NCI-H1105 (cell line): Measurements from ENCODE around the gene FPR2.
"Not testable (repeated sequence)": the region's sequence is repeated elsewhere in the genome, so short reads cannot be mapped to it uniquely, and the experiment has no call there.

Source experiments
- DNase-seq: peaks from one replicate; lab custom pipeline; 2025; lab: John Stamatoyannopoulos, UW

FPR2 gene, protein sequence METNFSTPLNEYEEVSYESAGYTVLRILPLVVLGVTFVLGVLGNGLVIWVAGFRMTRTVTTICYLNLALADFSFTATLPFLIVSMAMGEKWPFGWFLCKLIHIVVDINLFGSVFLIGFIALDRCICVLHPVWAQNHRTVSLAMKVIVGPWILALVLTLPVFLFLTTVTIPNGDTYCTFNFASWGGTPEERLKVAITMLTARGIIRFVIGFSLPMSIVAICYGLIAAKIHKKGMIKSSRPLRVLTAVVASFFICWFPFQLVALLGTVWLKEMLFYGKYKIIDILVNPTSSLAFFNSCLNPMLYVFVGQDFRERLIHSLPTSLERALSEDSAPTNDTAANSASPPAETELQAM

DNA sequence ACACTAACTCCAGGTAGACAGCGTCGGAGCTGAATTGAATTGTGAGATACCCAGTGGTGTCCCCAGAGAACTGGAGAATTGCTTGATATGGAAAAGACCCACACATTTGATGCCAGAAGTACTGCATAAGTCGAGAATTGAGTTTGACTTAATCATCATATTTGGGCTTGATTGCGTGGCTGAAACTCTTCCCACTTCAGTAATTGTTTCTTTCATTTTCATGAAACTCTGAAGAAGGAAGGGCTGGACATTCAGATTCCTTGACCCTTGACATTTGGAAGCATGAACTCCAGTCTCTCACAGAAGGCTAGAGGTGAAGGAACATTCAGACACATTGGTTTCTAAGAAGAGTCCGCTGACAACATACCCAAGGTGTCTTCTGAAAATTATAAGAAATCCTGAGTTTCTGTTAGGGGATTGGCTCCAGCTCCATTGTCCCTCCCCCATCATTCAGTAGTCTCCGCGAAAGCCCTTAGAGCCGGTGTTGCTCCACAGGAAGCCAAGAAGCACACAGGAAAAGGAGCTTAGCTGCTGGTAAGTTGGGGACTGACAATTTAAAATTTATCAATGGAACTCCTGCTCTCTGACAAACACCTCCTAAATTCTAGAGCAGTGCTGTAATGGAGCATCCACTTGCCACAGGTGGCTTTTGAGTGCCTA is at the start of gene FPR2:
Gene FPR2, plus strand, starts transcription at position 484 of the 660 bp plus-strand sequence. CDS start 7,479 bp downstream, outside the sequence.
- no peak for DNase-seq

DNA sequence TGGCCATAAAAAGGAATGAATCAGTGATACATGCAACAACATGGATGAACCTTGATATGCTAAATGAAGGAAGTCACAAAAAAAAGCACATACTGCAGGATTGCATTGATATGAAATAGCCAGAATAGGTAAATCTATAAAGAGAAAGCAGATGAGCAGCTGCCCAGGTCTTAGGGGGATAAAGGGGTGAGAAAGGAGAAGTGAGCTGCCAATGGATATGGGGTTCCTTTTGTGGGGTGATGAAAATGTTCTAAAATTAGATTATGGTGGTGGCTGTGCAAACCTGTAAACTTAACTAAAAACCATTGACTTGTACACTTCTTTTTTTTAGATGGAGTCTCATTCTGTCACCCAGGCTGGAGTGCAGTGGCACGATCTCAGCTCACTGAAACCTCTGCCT is 49.3 kb upstream of the FPR2 start:
- DNase-seq: no peak

DNA sequence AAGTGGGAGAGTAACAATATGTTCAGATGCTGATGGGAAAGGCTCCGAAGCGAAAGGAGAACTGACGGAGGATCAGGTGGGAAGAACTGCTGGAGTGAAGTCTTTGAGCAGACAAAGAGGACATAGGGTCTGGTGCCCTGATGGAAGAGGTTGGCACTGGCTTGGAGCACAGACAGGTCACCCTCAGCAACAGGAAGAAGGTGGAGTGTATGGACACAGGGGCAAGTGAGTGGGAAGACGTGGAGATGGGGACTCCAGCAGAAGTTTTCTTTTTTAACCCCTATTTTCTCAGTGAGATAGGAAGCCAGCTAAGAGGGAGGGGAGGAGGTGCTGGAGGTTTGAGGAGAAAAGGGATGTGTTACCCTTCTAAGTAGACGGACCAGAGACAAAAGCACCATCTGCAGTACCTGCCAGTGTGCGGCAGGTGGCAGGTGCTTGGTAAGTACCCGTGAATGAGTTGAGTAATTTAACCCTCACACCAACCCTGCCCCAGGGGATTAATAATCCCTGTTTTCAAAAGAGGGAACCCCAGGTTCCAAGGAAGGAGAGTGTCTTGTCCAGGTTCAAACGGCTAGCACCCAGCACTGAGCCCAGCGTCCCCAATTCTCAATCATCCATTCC is 48.4 kb upstream of the FPR2 start:
- DNase-seq: no peak

DNA sequence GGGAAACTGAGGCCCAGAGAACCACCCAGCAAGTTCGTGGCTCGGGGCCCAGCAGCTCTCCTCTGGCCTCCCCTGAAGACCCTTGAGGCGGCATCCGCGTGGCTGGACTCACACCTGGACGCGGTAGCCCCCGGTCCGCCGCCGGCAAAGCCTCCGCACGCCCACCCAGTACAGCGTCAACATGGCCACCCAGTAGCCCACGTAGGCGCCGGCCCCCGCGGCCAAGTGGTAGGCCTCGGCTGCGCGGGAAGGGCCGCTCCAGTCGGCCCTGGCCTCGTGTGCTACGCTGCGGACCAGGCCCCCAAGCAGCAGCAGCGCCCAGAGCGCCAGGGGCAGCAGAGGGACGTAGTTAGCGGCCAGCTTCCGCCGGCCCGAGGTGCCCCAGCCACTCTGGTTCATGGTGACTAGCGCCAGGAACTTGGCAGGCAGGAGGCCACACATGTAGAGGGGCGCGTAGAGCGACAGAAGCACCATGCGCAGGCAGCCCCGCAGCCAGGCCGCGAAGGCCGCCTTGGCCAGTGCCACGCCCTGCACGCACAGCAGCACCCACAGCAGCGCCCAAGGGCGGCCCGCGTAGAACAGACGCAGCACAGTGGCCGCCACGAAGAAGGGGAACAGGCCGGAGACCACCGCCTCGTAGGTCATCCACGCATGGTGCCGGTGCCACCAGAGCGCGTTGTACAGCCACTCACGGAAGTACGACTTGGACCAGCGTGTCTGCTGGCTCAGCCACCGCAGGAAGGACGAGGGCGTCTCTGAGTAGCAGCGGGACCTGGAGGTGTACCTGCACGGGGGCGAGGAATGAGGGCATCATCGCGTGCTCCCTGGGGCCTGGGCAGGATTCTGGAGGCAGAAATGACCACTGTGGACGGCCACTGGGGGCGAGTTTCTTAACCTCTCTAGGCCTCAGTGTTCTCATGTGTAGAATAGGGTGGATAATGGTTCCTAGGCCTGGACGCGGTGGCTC is 47.4 kb upstream of the FPR2 start:
- no peak for DNase-seq

DNA sequence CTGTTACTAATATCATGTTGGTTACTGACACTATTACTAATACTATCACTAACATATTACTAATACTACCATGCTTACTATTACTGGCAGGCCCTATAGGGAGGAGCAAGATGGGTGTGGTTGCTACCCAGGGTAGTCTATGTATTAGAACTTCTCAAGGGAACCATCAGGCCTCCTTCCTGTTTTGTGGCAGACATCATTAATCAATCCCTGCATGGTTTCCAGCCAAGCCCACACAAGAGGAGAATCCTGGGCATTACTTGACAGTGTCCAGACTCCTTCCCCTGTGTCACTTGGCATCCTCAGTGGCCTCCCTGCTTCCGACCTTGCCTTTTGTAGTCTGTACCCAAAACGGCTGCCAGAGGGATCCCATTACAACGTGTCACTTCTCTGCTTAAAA is 46.1 kb upstream of the FPR2 start:
- no peak for DNase-seq

DNA sequence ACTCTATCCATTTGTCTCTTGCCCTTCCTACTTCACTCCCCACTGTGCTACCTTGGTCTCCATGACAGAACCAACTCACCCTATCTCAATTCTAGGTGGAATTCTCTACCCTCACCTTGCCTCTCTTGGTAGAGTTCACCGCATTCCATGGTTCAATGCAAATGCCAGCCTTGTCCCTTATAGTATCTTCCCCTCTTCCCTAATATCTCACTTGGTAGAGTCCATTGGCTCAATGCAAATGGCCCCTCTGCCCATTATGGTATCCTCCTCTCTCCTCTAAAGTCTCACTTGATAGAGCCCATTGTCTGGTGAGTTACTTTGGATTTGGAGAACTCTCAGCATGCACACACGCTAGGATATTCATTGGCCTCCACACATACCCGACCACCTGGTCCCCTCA is 45.1 kb upstream of the FPR2 start:
- DNase-seq: no peak

DNA sequence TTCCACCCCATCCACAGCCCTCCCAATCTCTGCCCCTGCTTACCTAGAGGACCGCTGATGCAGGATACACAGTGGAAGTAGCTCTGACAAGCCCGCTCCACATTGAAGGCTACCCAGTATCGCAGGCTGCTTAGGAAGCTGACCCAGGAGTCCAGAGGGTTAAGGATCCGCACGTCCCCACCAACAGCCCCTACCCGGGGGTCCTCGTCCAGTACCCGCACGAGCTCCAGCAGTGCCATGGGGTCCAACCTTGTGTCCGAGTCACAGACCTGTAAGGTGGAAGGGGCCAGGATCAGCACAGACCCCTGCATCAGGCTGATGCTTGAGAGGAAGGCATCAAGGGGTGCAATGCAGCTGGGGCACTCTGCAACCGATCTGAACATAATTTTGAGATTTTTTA is 44.1 kb upstream of the FPR2 start:
- no peak for DNase-seq

DNA sequence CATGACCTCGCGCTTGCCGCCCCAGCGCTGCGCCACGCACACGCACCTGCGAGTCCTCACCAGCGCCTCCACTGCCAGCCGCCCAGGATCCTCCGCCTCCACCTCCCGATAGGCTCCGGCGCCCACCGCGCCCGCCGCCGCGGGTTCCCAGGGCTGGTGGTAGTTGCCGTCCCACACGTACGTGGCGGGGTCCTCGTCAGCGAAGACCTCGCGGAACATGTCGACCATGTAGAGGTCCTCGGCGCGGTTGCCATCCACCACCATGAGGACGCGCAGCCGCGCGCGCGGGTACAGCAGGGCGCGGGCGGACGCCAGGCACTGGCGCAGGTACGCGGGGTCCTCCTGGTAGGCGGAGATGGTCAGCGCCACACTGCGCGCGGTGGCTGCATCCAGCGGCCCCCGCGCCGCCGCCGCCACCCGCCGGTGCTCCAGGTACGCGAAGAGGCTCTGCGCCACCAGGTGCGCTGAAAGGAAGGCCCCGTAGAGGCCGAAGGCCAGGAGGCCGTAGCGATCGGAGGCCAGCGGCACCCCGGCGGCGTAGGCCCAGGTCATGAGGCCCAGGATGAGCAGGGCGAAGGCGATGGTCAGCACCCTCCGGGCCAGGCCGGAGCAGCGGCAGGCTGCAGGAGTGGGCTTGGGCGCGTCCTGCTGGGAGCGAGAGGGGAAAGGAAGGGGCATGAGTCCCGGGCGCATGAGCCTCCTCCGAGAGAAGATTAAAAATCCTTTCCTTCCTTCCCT is 41.6 kb upstream of the FPR2 start:
- DNase-seq: no peak

DNA sequence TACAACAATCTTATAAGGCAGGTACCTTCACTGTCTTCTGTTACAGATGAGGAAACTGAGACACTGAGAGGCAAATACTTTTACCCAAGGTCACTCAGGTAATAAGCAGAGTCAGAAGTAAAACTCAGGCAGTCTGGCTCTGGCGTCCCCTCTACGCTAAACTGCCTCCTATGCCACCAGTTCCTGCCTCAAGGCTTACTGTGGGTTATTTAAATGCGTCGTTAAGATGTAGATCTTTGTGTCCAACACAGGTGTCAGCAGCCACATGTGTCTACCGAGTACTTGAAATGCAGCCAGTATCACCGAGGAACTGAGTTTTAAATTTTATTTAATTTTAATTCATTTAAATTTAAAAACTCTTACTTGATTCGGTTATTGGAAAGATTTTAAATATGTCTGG is 39.1 kb upstream of the FPR2 start:
- no peak for DNase-seq

DNA sequence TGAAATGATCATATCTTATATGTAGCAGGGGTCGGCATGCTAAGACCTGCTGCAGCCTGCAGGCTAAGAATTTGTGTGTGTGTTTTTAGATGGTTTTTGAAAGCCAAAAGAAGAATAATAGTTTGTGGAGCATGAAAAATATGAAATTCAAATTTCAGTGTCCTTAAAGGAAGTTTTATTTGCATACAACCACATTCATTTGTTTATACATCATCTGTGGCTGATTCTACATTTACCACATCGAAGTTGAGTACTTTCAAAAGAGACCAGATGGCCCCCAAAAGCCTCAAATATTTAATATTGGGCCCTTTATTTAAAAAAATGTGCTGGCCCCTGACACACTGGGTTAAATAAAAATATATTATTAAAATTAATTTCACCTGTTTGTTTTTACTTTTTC is 38.5 kb upstream of the FPR2 start:
- no peak for DNase-seq

DNA sequence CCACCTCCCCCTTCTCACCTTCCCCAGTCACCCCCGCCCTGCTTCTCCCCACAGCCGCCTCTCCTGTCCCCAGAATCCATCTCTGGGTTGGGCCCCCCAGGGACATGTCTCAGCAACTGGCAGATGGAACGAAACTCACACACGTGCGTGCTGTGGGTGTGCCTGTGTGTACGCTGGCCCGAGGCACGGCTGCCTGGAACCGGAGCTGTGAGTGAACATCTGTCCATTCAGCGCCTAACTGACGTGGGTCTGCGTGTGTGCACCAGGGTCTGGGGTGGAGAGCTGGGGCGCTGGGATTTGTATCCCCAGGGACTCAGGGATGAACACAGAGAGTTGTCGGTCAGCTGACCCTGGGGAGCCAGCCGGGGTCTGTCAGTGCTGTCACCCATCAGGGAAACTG is 36.4 kb upstream of the FPR2 start:
- no peak for DNase-seq

DNA sequence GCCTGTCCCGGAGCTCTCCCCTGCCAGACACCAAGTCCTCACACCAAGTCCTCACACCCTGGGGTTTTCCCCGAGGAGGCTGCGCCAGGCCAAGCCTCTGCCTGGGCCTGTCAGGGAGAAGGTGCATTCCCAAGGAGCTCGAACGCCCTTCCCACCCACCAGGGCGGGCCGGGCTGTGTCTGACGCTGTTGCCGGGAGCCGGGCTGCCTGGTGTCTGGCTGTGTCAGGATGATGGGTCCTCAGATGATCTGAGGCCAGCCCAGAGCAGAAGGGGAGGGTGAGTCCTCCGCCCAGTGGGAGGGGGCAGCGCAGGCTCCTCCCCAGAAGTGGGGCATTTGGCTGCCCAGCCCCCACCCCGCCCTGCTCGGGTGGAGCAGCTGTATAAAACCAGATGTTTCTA is 34.9 kb upstream of the FPR2 start:
- no peak for DNase-seq

DNA sequence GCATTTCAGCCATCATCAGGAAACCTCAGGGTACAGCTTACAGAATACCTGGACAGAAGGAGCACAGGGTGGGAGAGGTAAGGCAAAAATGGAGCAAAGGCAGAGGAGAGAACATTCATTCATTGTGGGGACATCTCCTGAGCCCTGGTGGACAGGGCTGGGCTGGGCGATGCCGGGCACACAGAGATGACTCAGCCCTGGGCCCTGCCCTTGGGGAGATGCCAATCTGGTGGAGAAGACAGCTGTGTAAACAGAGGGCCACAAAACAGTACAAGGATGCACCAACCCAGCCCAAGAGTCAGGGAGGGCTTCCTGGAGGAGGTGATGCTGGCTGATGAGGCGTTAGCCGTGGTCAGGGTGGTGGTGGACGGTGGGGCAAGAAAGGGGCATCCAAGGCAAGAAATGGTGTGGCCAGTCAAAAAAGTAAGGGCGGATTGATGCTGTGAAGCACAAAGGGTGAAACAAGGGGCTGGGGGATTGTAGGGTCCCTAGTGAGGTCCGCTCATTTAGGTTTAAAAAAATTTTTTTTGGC is 33.6 kb upstream of the FPR2 start:
- no peak for DNase-seq

DNA sequence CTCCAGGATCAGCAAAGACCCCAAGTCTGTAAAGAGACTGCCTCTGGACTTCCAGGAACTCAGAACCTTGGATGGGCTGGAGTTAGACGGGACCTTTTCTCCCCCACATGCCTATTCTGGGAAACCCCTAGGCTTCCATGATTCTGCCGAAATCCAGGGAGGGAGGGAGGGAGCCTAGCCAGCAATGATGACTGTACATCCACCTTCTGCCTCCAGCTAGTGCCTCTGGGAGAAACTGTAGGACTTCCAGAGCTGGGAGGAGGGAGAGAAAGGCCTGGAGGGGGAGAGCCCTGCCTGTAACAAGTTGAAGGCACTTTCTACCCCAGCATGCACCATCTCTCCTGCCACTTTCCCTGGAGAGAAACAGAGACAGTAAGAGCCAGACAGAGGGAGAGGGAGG is 31.2 kb upstream of the FPR2 start:
- no peak for DNase-seq

DNA sequence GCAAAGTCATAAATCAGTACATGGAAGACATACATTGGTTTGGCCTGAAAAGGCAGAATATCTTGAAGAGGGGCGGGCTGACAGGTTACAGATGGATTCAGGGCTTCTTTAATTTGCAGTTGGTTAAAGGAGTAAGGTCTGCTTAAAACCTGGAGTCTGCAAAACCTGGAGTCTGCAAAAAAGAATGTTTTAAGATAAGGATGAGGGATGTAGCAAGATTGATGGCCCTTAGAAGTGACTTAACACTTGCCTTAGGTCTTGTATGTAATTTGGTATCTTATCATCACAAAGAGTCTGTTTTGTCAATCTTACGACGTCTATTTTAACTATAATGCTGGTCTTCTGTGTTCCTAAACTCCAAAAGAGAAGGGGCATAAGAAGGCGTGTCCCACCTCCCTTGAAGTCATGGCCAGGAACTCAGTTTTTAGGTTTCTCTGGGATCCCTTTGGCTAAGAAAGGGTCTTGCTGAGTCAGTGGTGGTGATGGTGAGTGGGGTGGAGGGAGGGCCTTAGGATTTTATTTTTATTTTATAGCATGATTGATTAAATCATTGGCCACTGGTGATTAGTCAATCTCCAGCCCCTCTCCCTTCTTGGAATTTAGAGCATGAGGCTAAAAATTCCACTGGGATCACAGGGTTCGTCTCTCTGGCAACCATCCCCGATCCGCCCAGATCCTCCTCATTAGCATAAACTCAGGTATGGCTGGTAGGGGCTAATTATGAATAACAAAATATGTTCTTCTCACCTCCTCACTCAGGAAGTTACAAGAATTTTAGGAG is 27.0 kb upstream of the FPR2 start:
- no peak for DNase-seq

DNA sequence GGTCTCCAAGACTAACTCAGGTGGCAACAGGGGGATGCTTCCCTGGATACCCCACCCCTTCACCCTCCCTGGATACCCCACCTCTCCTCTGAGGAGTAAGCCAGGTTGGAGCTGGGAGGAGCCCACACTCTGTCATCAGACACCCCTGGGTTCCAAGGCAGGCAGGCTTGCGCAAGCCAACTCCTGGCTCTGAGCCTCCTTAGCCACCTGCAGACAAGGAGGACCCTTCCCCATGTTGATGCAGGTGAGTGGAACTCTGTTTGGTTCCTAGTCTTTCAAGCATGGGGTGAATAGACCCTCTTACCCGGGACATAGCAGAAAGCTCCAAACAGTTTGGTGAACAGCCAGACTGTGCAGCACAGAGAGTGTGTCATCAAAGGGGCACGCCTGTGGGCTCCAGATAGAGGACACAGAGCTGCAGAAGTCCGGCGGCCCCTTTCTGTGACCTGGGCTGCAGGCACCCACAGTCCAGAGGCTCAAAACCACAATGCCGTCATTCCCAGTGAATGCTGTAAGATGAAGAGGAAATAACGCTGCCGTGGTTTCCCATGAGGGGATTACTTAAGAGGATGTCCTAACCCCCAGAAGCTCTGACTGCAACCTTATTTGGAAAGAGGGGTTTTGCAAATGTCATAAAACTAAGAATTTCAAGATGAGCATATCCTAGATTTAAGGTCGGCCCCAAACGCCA is 25.1 kb upstream of the FPR2 start:
- DNase-seq: no peak

DNA sequence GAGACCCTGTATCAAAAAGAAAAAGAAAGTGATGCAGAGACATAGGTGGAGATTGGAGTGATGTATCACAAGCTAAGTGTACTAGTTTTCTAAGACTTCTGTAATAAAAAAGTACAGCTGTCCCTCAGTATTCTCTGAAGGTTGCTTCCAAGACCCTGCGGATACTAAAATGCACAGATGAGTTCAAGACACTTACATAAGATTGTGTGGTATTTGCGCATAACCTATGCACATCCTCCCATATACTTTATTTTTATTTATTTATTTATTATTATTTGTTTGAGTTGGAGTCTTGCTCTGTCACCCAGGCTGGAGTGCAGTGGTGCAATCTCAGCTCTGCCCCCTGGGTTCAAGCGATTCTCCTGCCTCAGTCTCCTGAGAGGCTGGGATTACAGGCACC is 23.6 kb upstream of the FPR2 start:
- no peak for DNase-seq

DNA sequence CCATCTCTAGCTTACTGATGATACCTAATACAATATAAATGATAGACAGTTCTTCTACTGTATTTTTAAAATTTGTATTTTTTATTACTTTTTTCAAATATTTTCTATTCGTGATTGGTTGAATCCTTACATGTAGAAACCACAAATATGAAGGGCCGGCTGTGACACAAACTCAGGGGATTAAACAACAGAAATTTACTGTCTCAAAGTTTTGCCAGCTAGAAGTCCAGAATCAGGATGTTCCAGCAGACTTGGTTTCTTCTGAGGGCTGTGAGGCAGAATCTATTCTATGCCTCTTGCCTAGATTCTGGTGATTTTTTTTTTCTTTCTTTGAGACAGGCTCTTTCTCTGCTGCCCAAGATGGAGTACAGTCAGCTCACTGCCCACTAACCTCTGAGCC is 23.1 kb upstream of the FPR2 start:
- DNase-seq: no peak

DNA sequence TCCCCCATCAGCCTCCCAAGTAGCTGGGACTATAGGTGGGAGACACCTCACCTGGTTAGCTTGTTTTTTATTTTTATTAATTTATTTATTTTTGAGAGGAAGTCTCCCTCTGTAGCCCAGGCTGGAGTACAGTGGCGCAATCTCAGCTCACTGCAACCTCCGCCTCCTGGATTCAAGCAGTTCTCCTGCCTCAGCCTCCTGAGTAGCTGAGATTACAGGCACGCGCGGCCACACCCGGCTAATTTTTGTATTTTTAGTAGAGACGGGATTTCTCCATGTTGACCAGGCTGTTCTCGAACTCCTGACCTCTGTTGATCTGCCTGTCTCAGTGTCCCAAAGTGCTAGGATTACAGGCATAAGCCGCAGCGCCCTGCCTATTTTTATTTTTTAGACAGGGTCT is 22.5 kb upstream of the FPR2 start:
- not testable (repeated sequence) for DNase-seq
